Liver (tissue), 9 donors: Measurements from ENCODE around the gene CYP11A1. TPM values are rescaled to one million over a fixed set of nuclear protein-coding genes. Genes with fewer than 3 reads are reported as not detected.

ENCODE experiments used
- DNase-seq: peaks from one replicate; pipeline ENCODE4 v3.0.0-alpha.2; 2017; ENCODE audit warnings: low spot score
- H3K27ac ChIP-seq, 2 donors: one replicate each; pipeline ENCODE4 v1.7.0; 2013; ENCODE audit warnings: inconsistent platforms in 2 of 2, low read length in 2 of 2, control low read depth in 1 of 2, low read depth in 1 of 2, mild to moderate bottlenecking in 1 of 2
- H3K27me3 ChIP-seq, 4 donors: one replicate each; pipeline versions ENCODE4 v1.6.1 to v1.7.0; 2013; ENCODE audit warnings: low read length in 3 of 4, inconsistent platforms in 1 of 4, mild to moderate bottlenecking in 1 of 4, moderate library complexity in 1 of 4; ENCODE audit not compliant: control insufficient read depth in 4 of 4, insufficient read depth in 4 of 4
- H3K36me3 ChIP-seq, 4 donors: one replicate each; pipeline versions ENCODE4 v1.6.1 to v1.7.0; 2013; ENCODE audit warnings: low read length in 3 of 4, mild to moderate bottlenecking in 3 of 4, low read depth in 1 of 4, moderate library complexity in 1 of 4; ENCODE audit not compliant: control insufficient read depth in 4 of 4, insufficient read depth in 3 of 4
- H3K4me1 ChIP-seq, 4 donors: one replicate each; pipeline versions ENCODE4 v1.6.1 to v1.7.0; 2013; ENCODE audit warnings: low read length in 3 of 4, mild to moderate bottlenecking in 3 of 4, moderate library complexity in 1 of 4; ENCODE audit not compliant: control insufficient read depth in 4 of 4, insufficient read depth in 4 of 4
- H3K4me3 ChIP-seq, 3 donors: one replicate each; pipeline versions ENCODE4 v1.6.1 to v1.7.0; 2013; ENCODE audit warnings: low read length in 3 of 3, control low read depth in 1 of 3, low read depth in 1 of 3, mild to moderate bottlenecking in 1 of 3
- H3K9ac ChIP-seq, 2 donors: one replicate each; pipeline ENCODE4 v1.7.0; 2013; ENCODE audit warnings: low read length in 2 of 2, mild to moderate bottlenecking in 2 of 2, moderate library complexity in 2 of 2, control low read depth in 1 of 2, low read depth in 1 of 2
- H3K9me3 ChIP-seq, 4 donors: one replicate each; pipeline versions ENCODE4 v1.6.1 to v1.7.0; 2013; ENCODE audit warnings: low read length in 3 of 4; ENCODE audit not compliant: control insufficient read depth in 4 of 4
- CTCF ChIP-seq: fragments of 150-350 bp; IDR thresholded peaks from 2 replicates; pipeline ENCODE4 v1.5.1; 2017; ENCODE audit warnings: improper control_type of control experiment, low read depth, low read length; ENCODE audit not compliant: missing input control
- EGR1 ChIP-seq, 2 donors: IDR thresholded peaks; 2 replicates each; pipeline ENCODE4 v1.6.1; 2016 to 2018; ENCODE audit warnings: antibody characterized with exemption in 2 of 2, low read depth in 2 of 2
- FOXA1 ChIP-seq: IDR thresholded peaks from 2 replicates; pipeline ENCODE4 v1.6.1; 2016; ENCODE audit warnings: antibody characterized with exemption
- FOXA2 ChIP-seq: IDR thresholded peaks from 2 replicates; pipeline ENCODE4 v1.6.1; 2016; ENCODE audit warnings: antibody characterized with exemption
- GABPA ChIP-seq, 2 donors: IDR thresholded peaks in 1 of 2; conservative IDR thresholded peaks in 1 of 2; 2 replicates each; pipeline ENCODE4 v1.6.1; 2016; ENCODE audit warnings: antibody characterized with exemption in 2 of 2, mild to moderate bottlenecking in 1 of 2, moderate library complexity in 1 of 2
- HNF4A ChIP-seq, 2 donors: conservative IDR thresholded peaks; 2 replicates each; pipeline ENCODE4 v1.6.1; 2016; ENCODE audit warnings: antibody characterized with exemption in 2 of 2, mild to moderate bottlenecking in 2 of 2
- JUND ChIP-seq, 2 donors: IDR thresholded peaks; 2 replicates each; pipeline ENCODE4 v1.6.1; 2016; ENCODE audit warnings: antibody characterized with exemption in 2 of 2
- MAX ChIP-seq: IDR thresholded peaks from 2 replicates; pipeline ENCODE4 v1.6.1; 2016; ENCODE audit warnings: antibody characterized with exemption
- NR2F2 ChIP-seq: IDR thresholded peaks from 2 replicates; pipeline ENCODE4 v1.6.1; 2016; ENCODE audit warnings: antibody characterized with exemption
- RAD21 ChIP-seq, 2 donors: IDR thresholded peaks; 2 replicates each; pipeline ENCODE4 v1.6.1; 2016; ENCODE audit warnings: antibody characterized with exemption in 2 of 2, mild to moderate bottlenecking in 2 of 2
- SP1 ChIP-seq: IDR thresholded peaks from 2 replicates; pipeline ENCODE4 v1.6.1; 2018; ENCODE audit warnings: antibody characterized with exemption, mild to moderate bottlenecking
- YY1 ChIP-seq: IDR thresholded peaks from 2 replicates; pipeline ENCODE4 v1.6.1; 2016; ENCODE audit warnings: antibody characterized with exemption, mild to moderate bottlenecking
- ZBTB33 ChIP-seq: IDR thresholded peaks from 2 replicates; pipeline ENCODE4 v1.6.1; 2016; ENCODE audit warnings: antibody characterized with exemption
- WGBS: extraction: QIAGEN DNeasy Blood & Tissue Kit; methylation state at CpG from one replicate; pipeline ENCODE4 v1.1.7; 2013; 5-methylcytosine and 5-hydroxymethylcytosine counted together
- polyA plus RNA-seq, 2 donors: library from polyadenylated mRNA; stranded (reverse) in 1 of 2; unstranded in 1 of 2; fragments of 200-250 nt in 1 of 2; fragments of >200 nt in 1 of 2; fragmentation: Nextera tagmentation in 1 of 2; extraction: Ambion mirVana in 1 of 2; gene quantifications; one replicate each; pipeline versions ENCODE4 v1.2.1 to v1.2.3, GENCODE V29; 2013 to 2015
- total RNA-seq, 2 donors: library from RNA; depleted of rRNA; stranded (reverse); fragments of >200 nt; gene quantifications; one replicate each; pipeline ENCODE4 v1.2.3, GENCODE V29; 2014
- donor health status: healthy.
- donor health status: healthy.
- donor health status: healthy.
- donor health status: healthy.
- donor health status: healthy.

The CYP11A1 gene
- total and polyA plus RNA-seq, 4 donors, result 0.47 to 2.3 (median 1.9) TPM

- H3K9ac ChIP-seq, result no peak overlapping the region
- H3K4me3 ChIP-seq, result no peak overlapping the region
- H3K27me3 ChIP-seq, result peaks cover 0 to 9% (median under 1%) of the 10 kb centered on the region in 4 donors
- H3K36me3 ChIP-seq, result no peaks in the 10 kb centered on the region
- WGBS, result 49% methylated on average over 9 of the region's 9 CpGs
- H3K4me1 ChIP-seq, result no peaks in the 10 kb centered on the region
- no peaks in the 10 kb centered on the region for H3K9me3 ChIP-seq
- TF ChIP-seq FOXA2 (no peak), RAD21 (IDR thresholded peaks at IDR 0.05) (no peak), FOXA1 (no peak), NR2F2 (no peak), CTCF (no peak), SP1 (no peak), YY1 (no peak), ZBTB33 (no peak), MAX (no peak), HNF4A (conservative IDR thresholded peaks at IDR 0.05) (no peak), EGR1 (IDR thresholded peaks at IDR 0.05; ENCODE audit: low read depth in 2 of 2) (no peak), JUND (IDR thresholded peaks at IDR 0.05) (no peak)
- H3K27ac ChIP-seq, result no peak overlapping the region
- no peak for DNase-seq
These were observed 54.9 kb downstream of the CYP11A1 start for GRCh38 chr15:74312445-74313007.

- peak; percentile 41 for DNase-seq
- 44% methylated on average over 13 of the region's 13 CpGs for WGBS
- no peak overlapping the region for H3K27ac ChIP-seq
- H3K9me3 ChIP-seq, result no peaks in the 10 kb centered on the region
- H3K4me1 ChIP-seq, result no peaks in the 10 kb centered on the region
- peaks cover 0 to 10% (median under 1%) of the 10 kb centered on the region in 4 donors for H3K27me3 ChIP-seq
- H3K9ac ChIP-seq, result no peak overlapping the region
- H3K36me3 ChIP-seq, result no peaks in the 10 kb centered on the region
- TF ChIP-seq RAD21 (IDR thresholded peaks at IDR 0.05) (peak; percentile 15 to 56), GABPA (IDR thresholded peaks at IDR 0.05 in 1 of 2, conservative IDR thresholded peaks at IDR 0.05 in 1 of 2) (no peak), YY1 (no peak), CTCF (peak; percentile 36), NR2F2 (no peak)
- H3K4me3 ChIP-seq, result no peak overlapping the region
These were observed 55.6 kb downstream of the CYP11A1 start for GRCh38 chr15:74311734-74312444.
